Neuronal stem cell (in vitro differentiated cells): ENCODE measurements around the gene C16orf87.

Source experiments
- DNase-seq: peaks from one replicate; pipeline ENCODE4 v3.0.0-alpha.2; 2013; ENCODE audit warnings: low spot score
- H2AFZ ChIP-seq: one replicate; pipeline ENCODE4 v1.6.1; 2013; ENCODE audit warnings: mild to moderate bottlenecking, low read length, inconsistent platforms
- H2AK5ac ChIP-seq: 2 replicates; pipeline ENCODE4 v1.6.1; 2013; ENCODE audit warnings: low read depth, mild to moderate bottlenecking, inconsistent platforms, low read length, moderate library complexity, mixed read lengths
- H2BK120ac ChIP-seq: 2 replicates; pipeline ENCODE4 v1.6.1; 2013; ENCODE audit warnings: low read depth, mild to moderate bottlenecking, inconsistent platforms, low read length, moderate library complexity, mixed read lengths
- H2BK12ac ChIP-seq: one replicate; pipeline ENCODE4 v1.6.1; 2013; ENCODE audit warnings: low read length, inconsistent platforms
- H2BK15ac ChIP-seq: 2 replicates; pipeline ENCODE4 v1.6.1; 2013; ENCODE audit warnings: mild to moderate bottlenecking, low read length, inconsistent platforms, mixed read lengths
- H2BK5ac ChIP-seq: one replicate; pipeline ENCODE4 v1.6.1; 2013; ENCODE audit warnings: inconsistent platforms, mild to moderate bottlenecking, low read length, moderate library complexity
- H3K14ac ChIP-seq: one replicate; pipeline ENCODE4 v1.6.1; 2013; ENCODE audit warnings: low read length, inconsistent platforms
- H3K18ac ChIP-seq: 2 replicates; pipeline ENCODE4 v1.6.1; 2013; ENCODE audit warnings: low read length, inconsistent platforms
- H3K23ac ChIP-seq: 2 replicates; pipeline ENCODE4 v1.6.1; 2013; ENCODE audit warnings: low read depth, mild to moderate bottlenecking, mixed read lengths, low read length, inconsistent platforms; ENCODE audit not compliant: poor library complexity
- H3K27ac ChIP-seq: replicated peaks from 3 replicates; pipeline ENCODE4 v1.5.1; 2013; ENCODE audit warnings: low read length, inconsistent platforms
- H3K27me3 ChIP-seq, 3 experiments: 2 replicates each; pipeline ENCODE4 v1.6.1; 2013; ENCODE audit warnings: low read length in 3 of 3, mild to moderate bottlenecking in 2 of 3, inconsistent platforms in 1 of 3, low read depth in 1 of 3, mixed read lengths in 1 of 3, moderate library complexity in 1 of 3; ENCODE audit not compliant: control insufficient read depth in 3 of 3, insufficient read depth in 3 of 3
- H3K36me3 ChIP-seq, 2 donors: replicated peaks in 1 of 2; 2 replicates each; pipeline ENCODE4 v1.6.1; 2013; ENCODE audit warnings: low read length in 2 of 2; ENCODE audit not compliant: control insufficient read depth in 2 of 2, insufficient read depth in 2 of 2
- H3K4ac ChIP-seq: 2 replicates; pipeline ENCODE4 v1.6.1; 2013; ENCODE audit warnings: inconsistent platforms, mild to moderate bottlenecking, low read length, moderate library complexity
- H3K4me1 ChIP-seq, 2 donors: 1 replicate in 1 of 2; 2 replicates in 1 of 2; pipeline ENCODE4 v1.6.1; 2013; ENCODE audit warnings: low read length in 2 of 2, low read depth in 1 of 2; ENCODE audit not compliant: control insufficient read depth in 2 of 2, insufficient read depth in 1 of 2
- H3K4me2 ChIP-seq: one replicate; pipeline ENCODE4 v1.6.1; 2013; ENCODE audit warnings: mild to moderate bottlenecking, low read length, inconsistent platforms; ENCODE audit not compliant: insufficient read depth, poor library complexity, severe bottlenecking
- H3K4me3 ChIP-seq, 2 donors: 2 replicates each; pipeline ENCODE4 v1.5.1; 2013; ENCODE audit warnings: low read length in 2 of 2, mild to moderate bottlenecking in 2 of 2, inconsistent platforms in 1 of 2, moderate library complexity in 1 of 2
- H3K79me1 ChIP-seq: one replicate; pipeline ENCODE4 v1.6.1; 2013; ENCODE audit warnings: low read depth, mild to moderate bottlenecking, inconsistent platforms, low read length, moderate library complexity
- H3K9ac ChIP-seq: one replicate; pipeline ENCODE4 v1.6.1; 2013; ENCODE audit warnings: mild to moderate bottlenecking, low read depth, low read length, inconsistent platforms; ENCODE audit not compliant: poor library complexity
- H3K9me3 ChIP-seq, 2 donors: replicated peaks in 1 of 2; 2 replicates each; pipeline versions ENCODE3 to v1.6.1; 2013; ENCODE audit warnings: low read length in 2 of 2, mild to moderate bottlenecking in 2 of 2, inconsistent platforms in 1 of 2, low read depth in 1 of 2, mixed read lengths in 1 of 2, moderate library complexity in 1 of 2; ENCODE audit not compliant: control insufficient read depth in 2 of 2, insufficient read depth in 1 of 2
- H4K8ac ChIP-seq: one replicate; pipeline ENCODE4 v1.6.1; 2013; ENCODE audit warnings: low read depth, mild to moderate bottlenecking, inconsistent platforms, low read length, moderate library complexity
- H4K91ac ChIP-seq: one replicate; pipeline ENCODE4 v1.6.1; 2013; ENCODE audit warnings: low read length, low read depth, mild to moderate bottlenecking, inconsistent platforms; ENCODE audit not compliant: poor library complexity
- WGBS, 2 donors: extraction: QIAGEN DNeasy Blood & Tissue Kit; methylation state at CpG; one replicate each; pipeline ENCODE4 v1.1.7; 2013; ENCODE audit warnings: missing lambda C conversion rate in 2 of 2, mixed read lengths in 1 of 2; ENCODE audit not compliant: insufficient read length in 2 of 2, insufficient replicate concordance in 1 of 2; ENCODE audit errors: extremely low coverage in 2 of 2; 5-methylcytosine and 5-hydroxymethylcytosine counted together

The C16orf87 gene

DNA sequence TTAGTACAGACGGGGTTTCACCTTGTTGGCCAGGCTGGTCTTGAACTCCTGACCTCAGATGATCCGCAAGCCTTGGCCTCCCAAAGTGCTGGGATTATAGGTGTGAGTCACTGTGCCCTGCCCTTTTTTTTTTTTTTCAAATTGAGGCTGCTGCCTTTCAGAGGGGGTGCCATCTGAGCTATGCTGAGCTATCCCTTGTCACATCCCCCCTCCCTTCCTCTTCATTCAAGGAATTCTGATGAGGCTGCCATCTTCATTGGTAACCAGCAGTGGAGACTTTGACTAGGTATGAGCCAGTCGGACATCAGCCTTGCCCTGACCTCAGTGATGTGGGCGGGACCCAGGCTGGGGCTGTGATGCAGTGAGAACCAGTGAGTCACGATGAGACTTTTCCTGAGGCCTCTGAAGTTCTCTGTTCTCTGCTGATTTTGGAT lies 28.8 kb upstream of the C16orf87 start:
- no CpG with 5 or more reads among the region's 5 CpGs for WGBS, 2 donors
- Histone ChIP-seq H3K27me3 (peaks cover 0 to 12% (median 0%) of the 10 kb centered on the region in 3 experiments), H3K79me1 (no peaks in the 10 kb centered on the region), H4K91ac (no peak overlapping the region), H3K4me1 (no peaks in the 10 kb centered on the region), H3K9ac (no peak overlapping the region), H4K8ac (no peak overlapping the region), H3K23ac (no peak overlapping the region), H3K9me3 (no peaks in the 10 kb centered on the region), H2AK5ac (no peak overlapping the region), H3K18ac (no peak overlapping the region), H2BK5ac (no peak overlapping the region), H2BK120ac (no peak overlapping the region), H3K4me2 (no peak overlapping the region), H2AFZ (no peak overlapping the region), H3K4ac (no peak overlapping the region), H2BK15ac (no peak overlapping the region), H3K27ac (no peak overlapping the region), H3K14ac (no peak overlapping the region), H2BK12ac (no peak overlapping the region), H3K4me3 (no peak overlapping the region), H3K36me3 (no peaks in the 10 kb centered on the region)
- no peak for DNase-seq

DNA sequence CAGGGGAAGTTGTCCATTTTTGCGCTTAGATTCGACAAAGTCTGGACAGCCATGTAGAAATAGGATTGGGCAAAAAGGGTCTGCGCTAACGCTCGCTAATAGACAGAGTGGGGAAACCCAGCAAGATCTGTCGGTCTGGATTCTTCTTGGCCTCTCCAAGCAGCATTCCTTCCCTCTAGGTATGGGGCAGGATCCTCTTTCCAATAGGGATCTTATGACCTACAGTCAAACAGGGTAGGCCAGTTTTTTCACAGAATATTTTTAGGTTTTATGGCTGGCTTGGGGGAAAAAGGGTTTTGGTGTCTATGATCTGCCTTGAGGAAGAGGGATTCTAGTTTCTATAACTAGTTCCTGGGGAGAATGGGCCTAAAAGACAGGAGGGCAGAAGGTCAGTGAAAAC lies 27.2 kb upstream of the C16orf87 start:
- no peak overlapping the region for H3K23ac ChIP-seq
- H3K4me1 ChIP-seq = peaks cover 0 to 4% of the 10 kb centered on the region in 2 donors
- no peak overlapping the region for H4K91ac ChIP-seq
- WGBS, 2 donors = no CpG with 5 or more reads among the region's 6 CpGs
- H2AFZ ChIP-seq = no peak overlapping the region
- H3K4ac ChIP-seq = no peak overlapping the region
- H2BK5ac ChIP-seq = no peak overlapping the region
- no peaks in the 10 kb centered on the region for H3K9me3 ChIP-seq
- H3K4me3 ChIP-seq = no peak overlapping the region
- no peak overlapping the region for H3K18ac ChIP-seq
- H4K8ac ChIP-seq = no peak overlapping the region
- H2BK15ac ChIP-seq = no peak overlapping the region
- H3K79me1 ChIP-seq = no peaks in the 10 kb centered on the region
- no peak overlapping the region for H2BK12ac ChIP-seq
- no peak overlapping the region for H3K9ac ChIP-seq
- H3K4me2 ChIP-seq = no peak overlapping the region
- no peak overlapping the region for H2AK5ac ChIP-seq
- peaks cover 0 to 12% (median 0%) of the 10 kb centered on the region in 3 experiments for H3K27me3 ChIP-seq
- no peak overlapping the region for H3K14ac ChIP-seq
- H2BK120ac ChIP-seq = no peak overlapping the region
- no peak overlapping the region for H3K27ac ChIP-seq
- DNase-seq = no peak
- no peaks in the 10 kb centered on the region for H3K36me3 ChIP-seq

GRCh38 chr16:46857368-46857945 lies 26.5 kb upstream of the C16orf87 start:
- H3K4me2 ChIP-seq = no peak overlapping the region
- no peaks in the 10 kb centered on the region for H3K36me3 ChIP-seq
- H3K27ac ChIP-seq = no peak overlapping the region
- DNase-seq = no peak
- H3K9me3 ChIP-seq = no peaks in the 10 kb centered on the region
- H3K23ac ChIP-seq = no peak overlapping the region
- peaks cover 0 to 4% of the 10 kb centered on the region in 2 donors for H3K4me1 ChIP-seq
- H2AK5ac ChIP-seq = no peak overlapping the region
- peaks cover 0 to 12% (median 0%) of the 10 kb centered on the region in 3 experiments for H3K27me3 ChIP-seq
- no peak overlapping the region for H2BK120ac ChIP-seq
- H3K4ac ChIP-seq = no peak overlapping the region
- no peak overlapping the region for H3K9ac ChIP-seq
- no peaks in the 10 kb centered on the region for H3K79me1 ChIP-seq
- H2BK12ac ChIP-seq = no peak overlapping the region
- peak overlapping the region; percentile 73 for H3K14ac ChIP-seq
- WGBS, 2 donors = no CpG with 5 or more reads among the region's 6 CpGs
- H2BK15ac ChIP-seq = no peak overlapping the region
- no peak overlapping the region for H2BK5ac ChIP-seq
- H3K18ac ChIP-seq = no peak overlapping the region
- H2AFZ ChIP-seq = no peak overlapping the region
- no peak overlapping the region for H4K91ac ChIP-seq
- no peak overlapping the region for H4K8ac ChIP-seq
- no peak overlapping the region for H3K4me3 ChIP-seq

DNA sequence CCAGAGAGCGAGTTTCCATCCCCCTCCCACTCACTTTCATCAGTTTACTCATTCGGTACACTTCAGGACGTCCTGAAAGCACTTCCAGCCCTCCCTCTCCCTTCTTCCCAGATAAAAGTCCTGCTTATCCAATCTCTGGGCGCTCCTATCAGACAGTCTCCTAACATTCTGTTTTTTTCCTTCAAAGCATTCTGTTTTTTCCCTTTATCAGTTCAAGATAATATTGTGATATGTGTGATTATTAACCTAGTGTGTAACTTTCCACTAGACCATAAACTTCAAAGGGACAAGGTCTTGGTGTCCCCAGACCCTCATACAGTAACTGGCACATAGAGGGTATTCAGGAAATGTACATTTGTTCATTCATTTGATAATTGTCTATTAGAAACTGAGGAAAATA lies 24.4 kb upstream of the C16orf87 start:
- H3K36me3 ChIP-seq = no peaks in the 10 kb centered on the region
- H2AFZ ChIP-seq = no peak overlapping the region
- no peak overlapping the region for H3K14ac ChIP-seq
- no peak overlapping the region for H2BK120ac ChIP-seq
- H3K4me3 ChIP-seq = no peak overlapping the region
- no CpG with 5 or more reads among the region's 4 CpGs for WGBS, 2 donors
- H3K9ac ChIP-seq = no peak overlapping the region
- peaks cover 0 to 16% (median 0%) of the 10 kb centered on the region in 3 experiments for H3K27me3 ChIP-seq
- no peak overlapping the region for H3K4ac ChIP-seq
- no peak overlapping the region for H2AK5ac ChIP-seq
- no peak overlapping the region for H3K27ac ChIP-seq
- H2BK15ac ChIP-seq = no peak overlapping the region
- H4K91ac ChIP-seq = no peak overlapping the region
- H3K79me1 ChIP-seq = no peaks in the 10 kb centered on the region
- no peak overlapping the region for H4K8ac ChIP-seq
- peaks cover 0 to 4% of the 10 kb centered on the region in 2 donors for H3K4me1 ChIP-seq
- no peak overlapping the region for H3K4me2 ChIP-seq
- no peak for DNase-seq
- no peak overlapping the region for H2BK5ac ChIP-seq
- H3K18ac ChIP-seq = no peak overlapping the region
- H3K9me3 ChIP-seq = no peaks in the 10 kb centered on the region
- H2BK12ac ChIP-seq = no peak overlapping the region
- no peak overlapping the region for H3K23ac ChIP-seq
